Measurements from ENCODE around the gene DPYD.

DPYD gene

DNA sequence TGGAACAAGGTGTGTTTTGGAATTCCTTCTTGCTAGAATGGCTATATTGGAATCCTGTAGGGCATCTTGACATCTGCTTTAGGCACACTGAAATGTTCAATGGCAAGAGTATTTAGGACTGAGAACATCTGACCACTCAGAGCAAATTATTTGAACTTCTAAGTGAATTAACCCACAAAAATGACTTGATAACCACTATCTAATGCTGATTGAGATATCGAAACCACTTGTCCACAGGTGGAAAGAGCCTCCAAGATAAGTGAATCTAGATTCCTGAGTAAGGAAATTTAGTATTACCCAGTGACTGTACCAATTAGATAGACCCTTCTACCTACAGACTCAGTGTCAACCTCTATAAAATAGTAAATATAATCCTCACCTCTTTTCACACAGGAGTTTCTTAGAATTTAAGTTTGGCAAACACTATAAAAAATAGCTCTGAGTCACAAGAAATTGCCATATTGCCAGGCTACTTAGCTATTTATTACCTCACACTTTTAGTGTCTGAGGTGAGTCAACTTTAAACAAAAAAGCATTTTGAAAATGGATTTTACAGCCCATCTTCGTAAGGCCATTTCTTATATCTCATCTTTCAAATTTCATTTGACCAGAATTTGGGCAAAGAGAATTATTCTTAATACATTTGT, 777.5 kb downstream of the DPYD start:
- DNase-seq (ENCODE audit: low spot score), result no peak

DNA sequence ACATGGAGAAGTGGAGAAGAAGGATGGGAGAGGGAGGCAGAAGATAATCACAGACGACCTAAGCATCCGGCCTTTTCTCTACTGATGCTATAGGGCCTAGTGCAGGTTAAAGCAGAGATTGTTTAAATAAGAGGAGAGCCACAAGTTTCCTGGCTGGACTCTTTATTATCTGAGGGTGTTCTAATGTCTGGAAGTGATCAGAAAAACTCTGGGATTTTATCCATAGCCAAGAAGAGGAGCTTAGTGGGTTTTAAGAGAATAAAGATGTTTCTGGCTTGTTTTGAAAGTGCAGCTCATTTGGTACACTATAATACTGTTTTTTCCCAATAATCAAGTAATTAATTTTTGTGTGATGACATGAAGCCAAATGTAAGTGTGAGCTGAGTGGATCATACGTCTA, 780.2 kb downstream of the DPYD start:
- no peak for DNase-seq (ENCODE audit: low spot score)

- DNase-seq (ENCODE audit: low spot score), result no peak
Measured at GRCh38 chr1:97139512-97139911, 781.3 kb downstream of the DPYD start.

- peak; percentile 59 for DNase-seq (ENCODE audit: low spot score)
Measured at GRCh38 chr1:97138515-97139032, 782.3 kb downstream of the DPYD start.

DNA sequence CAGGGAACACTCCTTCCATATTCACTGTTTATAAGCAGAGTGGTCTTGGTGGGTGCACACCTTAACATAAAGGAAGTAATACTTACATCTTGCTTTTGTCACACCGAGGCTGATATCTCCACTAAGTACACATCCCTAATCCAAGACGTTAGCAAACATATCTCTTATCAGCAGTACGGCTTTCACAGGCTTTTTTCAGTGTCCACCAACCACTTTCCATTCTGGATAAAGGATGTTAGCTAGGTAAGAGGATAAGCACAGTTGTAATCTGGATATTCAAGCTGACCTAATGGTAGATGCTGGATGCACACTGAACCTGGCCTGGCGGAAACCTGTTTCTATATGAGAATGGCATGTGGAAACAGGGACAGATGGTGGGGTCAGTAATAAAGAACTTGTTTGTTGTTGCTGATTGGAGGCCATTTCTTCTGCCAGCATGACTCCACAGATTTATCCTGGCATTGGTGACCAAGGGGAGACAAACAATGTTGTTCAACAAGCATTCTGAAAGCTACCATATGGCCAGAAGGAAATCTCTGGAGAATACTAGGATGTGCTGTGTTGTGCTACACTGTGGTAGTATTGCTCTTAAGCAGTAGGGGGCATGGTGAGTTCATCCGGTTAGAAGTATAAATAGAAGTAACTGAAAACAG, 782.8 kb downstream of the DPYD start:
- DNase-seq (ENCODE audit: low spot score), result peak; percentile 94

DNA sequence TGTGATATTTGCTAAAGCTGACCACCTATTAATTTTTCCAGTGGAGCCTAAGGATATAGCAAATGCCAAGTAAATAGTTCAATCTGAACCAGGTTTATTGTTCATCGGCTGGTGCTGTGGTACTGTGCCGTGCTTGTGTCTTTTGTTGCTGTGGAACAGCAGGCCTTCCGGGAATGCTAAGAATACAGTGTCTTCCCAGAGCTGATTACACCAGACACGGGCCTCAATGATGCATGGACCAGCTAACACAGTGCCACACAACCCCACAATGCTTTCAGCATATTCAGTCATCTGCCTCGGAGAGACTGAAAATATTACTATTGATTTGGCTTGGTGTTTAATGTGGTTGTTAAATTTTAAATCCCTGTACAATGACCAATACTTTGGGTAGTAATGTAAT, 783.8 kb downstream of the DPYD start:
- peak; percentile 74 for DNase-seq (ENCODE audit: low spot score)

DNA sequence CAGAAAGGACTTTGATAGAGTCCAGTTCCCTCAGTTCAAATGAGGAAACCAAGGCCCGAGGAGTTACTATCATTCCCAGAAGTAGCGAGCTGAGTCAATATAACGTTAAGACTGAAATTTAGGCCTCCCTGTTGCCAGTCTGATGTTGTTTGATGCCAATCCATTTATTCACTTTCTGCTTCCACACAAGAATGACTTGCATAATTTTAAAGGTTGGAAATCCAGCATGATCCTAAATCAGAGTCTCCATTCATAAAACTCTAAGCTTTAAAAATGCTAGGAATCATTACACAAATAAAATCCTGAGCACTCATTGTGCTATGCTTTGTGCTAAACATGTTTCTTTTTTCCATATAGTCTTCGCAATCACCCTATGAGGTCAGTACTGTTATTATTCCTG, 784.9 kb downstream of the DPYD start:
- no peak for DNase-seq (ENCODE audit: low spot score)

DNA sequence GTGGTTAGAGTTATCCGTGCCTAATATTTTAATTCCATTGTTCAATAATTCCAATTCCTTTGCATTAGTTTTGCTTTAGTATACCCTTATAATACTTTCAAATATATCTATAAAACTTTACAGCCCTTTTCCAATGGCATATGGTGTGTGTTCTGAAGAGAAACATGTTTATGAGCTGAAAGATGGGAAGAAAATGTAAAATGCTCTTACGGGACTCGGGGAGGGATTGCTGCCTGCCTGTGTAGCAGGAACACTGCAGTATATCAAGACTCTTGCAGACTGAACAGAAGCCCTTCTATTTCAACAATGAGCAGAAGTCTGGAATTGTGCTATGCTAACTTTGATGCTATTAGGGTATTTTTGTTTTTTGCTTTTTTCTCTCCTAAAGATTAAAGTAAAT, 792.4 kb downstream of the DPYD start:
- no peak for DNase-seq (ENCODE audit: low spot score)

GRCh38 chr1:97123717-97124431, 797.0 kb downstream of the DPYD start:
- no peak for DNase-seq (ENCODE audit: low spot score)

DNA sequence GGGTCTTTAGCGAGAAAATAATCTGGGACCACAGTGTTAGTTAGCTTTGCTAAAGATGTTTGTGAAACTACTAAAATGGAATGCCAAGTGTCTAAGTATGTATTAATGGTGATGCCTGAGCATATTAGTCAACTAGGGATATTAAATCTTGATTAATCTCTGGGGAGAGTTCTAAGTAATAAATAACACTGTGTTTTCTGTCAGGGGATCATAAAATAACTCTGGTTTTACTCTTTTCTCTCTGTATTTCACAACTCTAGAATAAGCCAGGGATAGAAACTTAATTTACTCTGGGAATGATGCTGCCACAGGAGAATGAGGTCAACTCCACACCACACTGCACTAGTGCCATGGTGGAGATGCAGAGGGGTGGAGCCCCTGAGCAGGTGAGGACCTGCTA, 800.0 kb downstream of the DPYD start:
- DNase-seq (ENCODE audit: low spot score), result no peak

DNA sequence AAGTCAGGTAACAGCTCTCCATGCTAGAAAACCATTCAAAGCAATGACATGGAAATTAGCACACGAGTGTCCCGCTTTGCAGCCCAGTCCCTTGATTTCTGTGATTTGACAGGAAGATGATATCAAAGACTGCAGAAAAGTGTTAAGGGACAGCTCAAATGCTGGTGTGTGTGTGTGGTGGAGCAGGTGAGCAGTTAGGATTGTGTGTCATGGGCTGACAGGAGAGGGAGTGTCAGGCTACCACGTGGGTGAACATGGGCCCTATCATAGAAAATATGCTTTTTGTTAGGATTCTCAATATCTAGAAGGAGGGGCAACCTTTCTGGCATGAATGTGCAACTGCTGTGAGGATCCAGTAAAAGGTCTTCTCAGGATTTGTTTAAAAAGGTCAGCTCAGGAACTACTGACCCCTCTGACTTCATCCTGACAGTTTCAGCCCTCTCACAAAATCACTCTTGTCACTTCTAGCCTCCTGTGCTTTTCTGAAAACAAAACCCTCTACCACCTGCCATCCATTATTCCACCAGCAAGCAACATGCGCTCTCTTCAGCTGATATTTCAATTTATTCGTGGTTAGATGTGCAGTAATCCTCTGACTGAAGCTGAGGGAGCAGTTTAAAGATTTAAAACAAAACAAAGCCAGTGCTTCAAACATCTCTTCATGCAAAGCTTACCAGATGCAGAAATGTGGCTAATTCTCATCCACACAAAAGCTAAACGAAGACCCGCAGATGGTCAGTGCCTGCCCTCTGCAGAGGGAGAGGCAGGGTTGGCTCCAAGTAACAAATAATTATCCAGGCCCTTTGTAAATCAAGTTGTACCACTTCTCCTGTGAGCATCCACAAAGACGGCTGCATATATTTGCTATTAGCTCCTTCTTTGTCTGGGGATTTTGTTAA, 801.3 kb downstream of the DPYD start:
- DNase-seq (ENCODE audit: low spot score), result no peak

GRCh38 chr1:97114842-97115241, 806.0 kb downstream of the DPYD start:
- DNase-seq (ENCODE audit: low spot score), result no peak

DNA sequence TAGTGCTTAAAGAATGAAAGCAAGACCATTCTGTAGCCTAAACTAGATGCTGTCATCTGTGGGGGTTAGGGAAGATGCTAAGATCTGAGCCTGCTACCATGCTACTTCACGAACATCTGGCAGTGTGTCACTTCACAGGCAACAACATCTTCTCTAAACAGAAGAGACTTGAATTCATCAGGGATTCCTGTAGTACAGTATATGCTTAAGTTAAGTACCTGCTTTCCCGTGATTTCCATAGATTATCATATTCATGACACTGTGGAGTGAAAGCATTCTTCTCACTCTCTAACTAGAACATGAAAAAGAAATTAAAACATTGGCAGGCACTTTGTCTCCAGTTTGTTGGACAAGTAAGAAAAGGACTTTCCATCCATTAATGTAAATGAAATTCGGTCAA, 808.4 kb downstream of the DPYD start:
- no peak for DNase-seq (ENCODE audit: low spot score)

GRCh38 chr1:97108179-97108578, 812.7 kb downstream of the DPYD start:
- DNase-seq (ENCODE audit: low spot score), result no peak

GRCh38 chr1:97105531-97105930, 815.3 kb downstream of the DPYD start:
- DNase-seq (ENCODE audit: low spot score), result no peak

DNA sequence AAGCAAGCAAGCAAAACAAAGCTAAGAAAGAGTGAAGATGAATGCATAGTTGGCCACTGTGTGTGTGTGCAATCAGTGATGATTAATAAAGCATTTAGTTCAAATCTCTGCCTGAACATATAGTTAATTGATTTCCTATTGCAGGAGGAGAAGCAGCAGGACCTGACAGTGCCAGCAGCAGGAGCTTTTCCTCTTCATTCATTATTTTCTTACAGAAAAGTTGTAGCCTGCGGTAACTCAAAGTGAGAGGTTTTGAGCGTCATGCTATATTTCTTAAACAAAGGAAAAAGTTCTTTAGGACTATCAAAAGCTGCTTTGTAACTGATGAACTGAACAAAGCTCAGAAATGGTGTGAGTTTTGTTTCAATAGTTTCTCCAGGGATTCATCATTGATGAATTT, 819.3 kb downstream of the DPYD start:
- DNase-seq (ENCODE audit: low spot score), result no peak

- DNase-seq (ENCODE audit: low spot score), result no peak
Measured at GRCh38 chr1:97097404-97097925, 823.4 kb downstream of the DPYD start.

DNA sequence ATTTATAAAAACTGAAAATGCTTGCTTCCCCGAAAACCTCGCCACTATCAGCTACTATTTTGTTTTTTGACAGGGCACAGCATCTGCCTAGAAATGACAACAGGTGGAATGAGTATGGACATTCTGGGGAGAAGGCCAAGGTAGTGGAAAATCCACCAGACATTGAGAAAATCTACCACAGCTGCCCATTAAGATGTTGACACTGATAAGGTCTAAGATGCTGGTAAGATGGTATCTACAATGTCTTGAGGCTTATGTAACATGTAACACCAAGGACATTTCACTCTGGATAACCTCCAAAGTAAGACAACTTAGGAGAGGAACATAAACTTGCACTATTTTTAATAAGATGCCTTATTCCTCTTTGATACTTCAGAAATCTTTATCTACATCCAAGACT, 825.1 kb downstream of the DPYD start:
- no peak for DNase-seq (ENCODE audit: low spot score)

DNA sequence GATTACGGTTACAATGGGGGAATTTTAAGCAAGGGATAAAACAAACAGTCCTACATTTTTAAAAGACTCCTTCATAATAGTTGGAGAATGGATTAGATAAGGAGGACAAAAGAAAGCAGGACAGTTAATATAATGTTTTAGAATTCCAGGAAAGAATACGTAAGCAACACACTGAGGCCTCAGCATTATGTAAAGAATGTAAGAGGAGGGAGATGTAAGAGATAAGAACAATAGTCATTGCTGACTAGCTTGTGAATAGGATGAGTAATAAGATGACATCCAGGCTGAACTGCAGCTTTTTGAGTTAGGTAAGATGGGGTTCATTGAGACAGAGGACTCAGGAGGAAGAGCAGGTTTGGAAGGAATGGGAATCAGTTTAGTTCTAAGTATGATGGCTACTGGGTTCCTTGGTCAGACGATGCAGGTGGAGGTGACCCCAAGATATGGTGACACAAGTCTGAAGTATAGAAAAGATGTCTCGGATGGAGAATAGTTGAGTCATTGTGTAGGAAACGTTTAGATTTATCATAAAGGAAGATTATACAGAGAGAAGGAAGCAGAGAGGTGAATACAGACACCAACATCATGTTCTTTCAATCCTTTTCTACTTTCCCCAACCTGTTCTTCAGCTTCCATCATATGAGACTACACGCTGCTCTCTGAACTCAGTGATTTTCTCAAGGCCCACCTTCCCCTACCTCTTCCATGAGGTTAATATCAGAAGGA, 826.4 kb downstream of the DPYD start:
- no peak for DNase-seq (ENCODE audit: low spot score)

DNA sequence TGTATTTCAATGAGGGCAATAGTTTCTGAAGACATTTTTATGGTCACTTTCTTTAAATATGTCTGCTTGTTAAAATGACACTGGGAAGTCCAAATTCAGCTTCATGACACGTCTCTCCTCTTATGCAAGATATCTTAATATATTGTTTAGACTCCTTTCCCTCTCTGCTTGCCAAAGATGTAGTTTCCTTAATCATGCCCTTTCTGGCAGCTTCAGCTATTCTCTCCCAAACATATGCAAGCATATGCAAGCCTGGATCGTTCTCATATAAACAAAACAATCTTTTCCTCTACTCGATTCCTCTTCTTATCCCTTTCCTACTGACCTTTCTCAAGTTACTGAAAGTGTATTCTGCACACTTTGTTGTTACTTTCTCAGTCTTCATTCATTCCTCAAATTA, 827.1 kb downstream of the DPYD start:
- DNase-seq (ENCODE audit: low spot score), result no peak

DNA sequence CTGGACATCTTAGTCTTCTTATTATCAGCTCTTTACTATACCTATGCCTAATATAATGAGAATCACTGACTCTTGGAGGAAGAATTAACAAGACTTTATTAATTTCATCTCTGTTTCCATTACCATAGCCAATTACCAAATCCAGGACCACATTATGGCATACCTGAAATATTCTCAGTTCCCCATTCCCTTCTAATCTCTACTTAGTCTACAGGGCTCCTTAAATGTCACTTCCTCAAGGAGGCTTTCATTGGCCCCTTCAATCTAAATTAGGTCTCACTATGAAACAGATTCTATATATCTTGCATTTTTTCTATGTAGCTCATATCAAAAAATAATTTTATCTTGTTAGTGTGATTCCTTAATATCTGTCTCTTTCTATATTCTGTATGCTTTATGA, 828.0 kb downstream of the DPYD start:
- no peak for DNase-seq (ENCODE audit: low spot score)
